ENCODE results near the gene TRAK2. TPM values are rescaled to one million over a fixed set of nuclear protein-coding genes. Genes with fewer than 3 reads are reported as not detected.

The TRAK2 gene
- total RNA-seq, 4 donors from 2014 or later, result 30.2 to 48.3 (median 34.8) TPM

DNA sequence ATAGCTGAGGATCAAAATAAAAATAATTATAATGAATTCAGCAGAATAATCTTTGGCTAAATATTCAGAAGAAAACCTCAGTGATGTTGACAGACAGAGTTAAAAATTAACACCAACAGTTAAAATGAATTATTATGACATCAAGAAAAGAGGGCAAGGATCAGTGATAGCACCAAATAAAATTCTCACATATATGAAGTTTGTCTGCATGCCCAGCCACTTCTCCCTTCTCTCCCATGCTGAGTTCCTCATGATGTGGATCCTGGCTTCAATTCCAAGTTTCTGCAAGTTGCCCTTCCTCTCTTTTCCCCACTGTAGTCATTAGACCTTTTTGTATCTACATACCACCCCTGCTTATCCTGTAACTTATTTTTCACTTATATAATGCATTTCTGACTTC lies 7.1 kb upstream of the TRAK2 start:
- peaks cover 0 to 63% (median 0%) of the 10 kb centered on the region in 3 donors for H3K36me3 ChIP-seq

DNA sequence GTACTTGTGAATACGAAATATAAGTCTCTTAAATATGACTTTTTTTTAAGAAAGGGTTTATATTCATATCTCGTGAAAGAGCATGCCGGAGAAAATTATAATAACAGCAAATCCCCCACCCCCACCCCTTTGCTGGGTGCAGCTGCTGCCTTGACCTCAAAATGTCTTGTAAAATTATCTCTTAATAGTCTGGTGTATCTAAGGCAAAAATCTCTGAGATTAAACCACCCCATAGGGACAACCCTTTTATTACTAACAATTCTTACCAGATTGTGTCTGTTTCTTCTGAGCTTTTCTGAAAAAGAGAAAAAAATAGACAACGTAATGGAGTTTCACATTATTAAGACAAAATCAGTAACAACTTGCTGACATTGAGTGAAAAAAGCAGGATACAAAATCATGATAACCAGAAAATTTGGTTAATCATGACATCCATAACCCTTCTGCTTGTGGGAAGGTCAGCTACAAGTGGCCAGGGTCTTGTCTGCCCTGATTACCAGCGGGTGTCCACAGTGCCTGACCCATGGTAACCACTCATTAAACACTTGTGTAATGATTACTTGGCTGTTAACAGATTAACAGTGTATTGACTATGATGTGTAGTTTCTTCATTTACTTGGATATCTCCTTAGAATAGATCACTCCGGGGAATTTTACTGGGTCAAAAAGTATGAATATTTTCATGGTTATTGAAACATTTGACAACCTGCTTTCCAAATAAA lies 1.8 kb upstream of the TRAK2 start:
- peaks cover 0 to 13% (median 0%) of the 10 kb centered on the region in 3 donors for H3K36me3 ChIP-seq
- no peak overlapping the region for H3K27ac ChIP-seq
- WGBS, 2 donors, result 85 to 86% methylated on average over 6 of the region's 6 CpGs
- no peak for DNase-seq (ENCODE audit: low spot score in 2 of 2)
- no peaks in the 10 kb centered on the region for H3K9me3 ChIP-seq
- TF ChIP-seq POLR2A (IDR thresholded peaks at IDR 0.05) (no peak), EP300 (IDR thresholded peaks at IDR 0.05) (no peak)
- TF ChIP-seq, protein P1, sequence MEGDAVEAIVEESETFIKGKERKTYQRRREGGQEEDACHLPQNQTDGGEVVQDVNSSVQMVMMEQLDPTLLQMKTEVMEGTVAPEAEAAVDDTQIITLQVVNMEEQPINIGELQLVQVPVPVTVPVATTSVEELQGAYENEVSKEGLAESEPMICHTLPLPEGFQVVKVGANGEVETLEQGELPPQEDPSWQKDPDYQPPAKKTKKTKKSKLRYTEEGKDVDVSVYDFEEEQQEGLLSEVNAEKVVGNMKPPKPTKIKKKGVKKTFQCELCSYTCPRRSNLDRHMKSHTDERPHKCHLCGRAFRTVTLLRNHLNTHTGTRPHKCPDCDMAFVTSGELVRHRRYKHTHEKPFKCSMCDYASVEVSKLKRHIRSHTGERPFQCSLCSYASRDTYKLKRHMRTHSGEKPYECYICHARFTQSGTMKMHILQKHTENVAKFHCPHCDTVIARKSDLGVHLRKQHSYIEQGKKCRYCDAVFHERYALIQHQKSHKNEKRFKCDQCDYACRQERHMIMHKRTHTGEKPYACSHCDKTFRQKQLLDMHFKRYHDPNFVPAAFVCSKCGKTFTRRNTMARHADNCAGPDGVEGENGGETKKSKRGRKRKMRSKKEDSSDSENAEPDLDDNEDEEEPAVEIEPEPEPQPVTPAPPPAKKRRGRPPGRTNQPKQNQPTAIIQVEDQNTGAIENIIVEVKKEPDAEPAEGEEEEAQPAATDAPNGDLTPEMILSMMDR (IDR thresholded peaks at IDR 0.05), result no peak
- H3K27me3 ChIP-seq, result no peaks in the 10 kb centered on the region
- H3K4me3 ChIP-seq, result peak overlapping the region in 1 of 4 donors; percentile 78
- peaks cover 0 to 40% (median 16%) of the 10 kb centered on the region in 4 donors for H3K4me1 ChIP-seq

More for the DNA sequence above, 7.1 kb upstream of the TRAK2 start:
- TF ChIP-seq, protein P1 (IDR thresholded peaks at IDR 0.05), result no peak
- Histone ChIP-seq H3K9me3 (peaks cover 0 to 5% (median 0%) of the 10 kb centered on the region in 4 donors), H3K27ac (no peak overlapping the region), H3K4me3 (no peak overlapping the region), H3K27me3 (no peaks in the 10 kb centered on the region), H3K4me1 (peaks cover 0 to 5% (median under 1%) of the 10 kb centered on the region in 4 donors)
- no peak for DNase-seq (ENCODE audit: low spot score in 2 of 2)

DNA sequence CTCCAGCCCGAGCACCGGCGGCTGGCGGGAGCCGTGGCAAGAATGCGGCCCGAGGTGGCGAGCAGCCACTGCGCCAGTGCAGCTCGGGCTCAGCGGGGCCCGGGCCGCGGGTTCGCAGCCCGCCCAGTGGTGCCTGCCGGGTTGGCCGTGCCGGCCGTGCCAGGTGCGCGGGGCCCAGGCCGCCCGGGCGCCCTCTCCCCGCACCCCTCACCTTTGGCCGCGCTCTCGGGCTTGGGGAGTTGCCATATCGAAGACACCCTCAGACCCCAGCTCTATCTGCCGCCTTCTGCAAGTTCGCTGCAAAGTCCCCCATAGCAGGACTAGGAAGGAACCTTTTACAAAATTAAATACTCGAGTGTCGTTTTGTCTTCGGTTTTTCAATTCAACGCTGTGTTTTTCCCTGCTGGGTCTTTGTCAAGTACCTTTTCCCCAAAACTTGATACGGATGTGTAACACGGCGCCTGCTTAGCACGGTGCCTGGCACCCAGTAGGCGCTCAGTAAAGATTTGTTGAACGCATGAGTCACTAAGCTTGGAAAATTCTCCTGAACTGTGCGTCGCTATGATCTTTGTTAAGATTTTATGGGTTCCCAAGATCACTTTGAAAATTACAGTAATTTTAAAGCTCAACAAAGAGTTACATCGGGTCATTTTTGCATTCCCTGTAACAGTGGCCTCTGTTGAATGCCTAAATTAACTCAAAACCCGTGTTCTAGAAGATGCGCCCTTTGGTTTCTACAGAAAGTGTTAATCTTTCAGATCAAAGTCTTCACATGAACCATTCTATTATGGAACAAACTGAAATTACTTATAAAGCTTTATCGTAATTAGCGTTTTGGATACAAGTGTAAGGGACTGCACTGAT lies 1.0 kb upstream of the TRAK2 start:
- no peak for DNase-seq (ENCODE audit: low spot score in 2 of 2)
- Histone ChIP-seq H3K36me3 (peaks cover 0 to 7% (median 0%) of the 10 kb centered on the region in 3 donors), H3K4me1 (peaks cover 0 to 45% (median 16%) of the 10 kb centered on the region in 4 donors), H3K9me3 (no peaks in the 10 kb centered on the region), H3K27me3 (no peaks in the 10 kb centered on the region), H3K4me3 (peak overlapping the region; percentile 70 to 96 (median 83)), H3K27ac (peak overlapping the region; percentile 89 to 94 (median 92))
- TF ChIP-seq POLR2A (IDR thresholded peaks at IDR 0.05), result no peak
- TF ChIP-seq, protein P1 (IDR thresholded peaks at IDR 0.05), result peak in 2 of 5 experiments; percentile 18 to 40
- WGBS, 2 donors, result 8 to 16% methylated on average over 34 to 48 of the region's 49 CpGs

DNA sequence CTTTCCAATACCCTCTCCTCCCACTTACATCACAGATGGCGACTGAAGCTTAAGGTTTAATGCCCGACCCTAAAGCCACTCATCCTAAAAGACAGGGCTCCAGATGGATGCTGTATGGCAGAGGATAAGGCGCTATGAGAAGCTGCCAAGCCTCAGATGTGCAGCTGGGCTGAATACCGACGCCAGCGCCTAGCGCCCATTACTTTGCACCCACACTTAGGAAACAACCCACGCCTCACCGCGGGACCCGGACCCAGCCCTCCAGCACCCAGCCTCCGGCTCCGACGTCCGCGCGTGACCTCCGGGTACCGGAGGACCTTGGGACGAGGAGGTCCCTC lies 335 bp downstream of the TRAK2 start:
- WGBS, 2 donors, result 0 to 1% methylated on average over 17 to 20 of the region's 20 CpGs

More for the DNA sequence above, 335 bp downstream of the TRAK2 start:
- Histone ChIP-seq H3K27me3 (no peaks in the 10 kb centered on the region), H3K4me1 (peaks cover 0 to 47% (median 16%) of the 10 kb centered on the region in 4 donors), H3K4me3 (peak overlapping the region; percentile 78 to 96 (median 91)), H3K27ac (peak overlapping the region; percentile 89 to 94 (median 92)), H3K9me3 (no peaks in the 10 kb centered on the region), H3K36me3 (no peaks in the 10 kb centered on the region)
- DNase-seq (ENCODE audit: low spot score in 2 of 2), result peak in 1 of 2 donors; percentile 13
- TF ChIP-seq, protein P1 (IDR thresholded peaks at IDR 0.05), result no peak
- TF ChIP-seq EP300 (IDR thresholded peaks at IDR 0.05), result no peak
- TF ChIP-seq POLR2A (IDR thresholded peaks at IDR 0.05), result no peak

Data from tibial nerve (tissue), 4 donors.